Fibroblast of pulmonary artery (primary cell): ENCODE data around the gene ZNF33B.
A peak's percentile ranks its signal among the peaks of the same experiment; 100 is the strongest.

Experiments
- DNase-seq: peaks from one replicate; pipeline ENCODE4 v3.0.0-alpha.2; 2010; ENCODE audit warnings: low read depth
- H3K4me3 ChIP-seq: replicated peaks from 2 replicates; pipeline ENCODE4 v1.5.1; 2011; ENCODE audit warnings: low read depth, mild to moderate bottlenecking, control low read depth, low read length, moderate library complexity
- TF ChIP-seq, protein P1 (sequence below): IDR thresholded peaks from 2 replicates; pipeline ENCODE4 v1.5.1; 2011; ENCODE audit warnings: mild to moderate bottlenecking, control low read depth, low read length, inconsistent platforms; ENCODE audit errors: missing control alignments

The ZNF33B gene

GRCh38 chr10:42618424-42618823 lies 19.9 kb downstream of the ZNF33B start:
- DNase-seq = no peak
- no peak overlapping the region for H3K4me3 ChIP-seq
- TF ChIP-seq, protein P1, sequence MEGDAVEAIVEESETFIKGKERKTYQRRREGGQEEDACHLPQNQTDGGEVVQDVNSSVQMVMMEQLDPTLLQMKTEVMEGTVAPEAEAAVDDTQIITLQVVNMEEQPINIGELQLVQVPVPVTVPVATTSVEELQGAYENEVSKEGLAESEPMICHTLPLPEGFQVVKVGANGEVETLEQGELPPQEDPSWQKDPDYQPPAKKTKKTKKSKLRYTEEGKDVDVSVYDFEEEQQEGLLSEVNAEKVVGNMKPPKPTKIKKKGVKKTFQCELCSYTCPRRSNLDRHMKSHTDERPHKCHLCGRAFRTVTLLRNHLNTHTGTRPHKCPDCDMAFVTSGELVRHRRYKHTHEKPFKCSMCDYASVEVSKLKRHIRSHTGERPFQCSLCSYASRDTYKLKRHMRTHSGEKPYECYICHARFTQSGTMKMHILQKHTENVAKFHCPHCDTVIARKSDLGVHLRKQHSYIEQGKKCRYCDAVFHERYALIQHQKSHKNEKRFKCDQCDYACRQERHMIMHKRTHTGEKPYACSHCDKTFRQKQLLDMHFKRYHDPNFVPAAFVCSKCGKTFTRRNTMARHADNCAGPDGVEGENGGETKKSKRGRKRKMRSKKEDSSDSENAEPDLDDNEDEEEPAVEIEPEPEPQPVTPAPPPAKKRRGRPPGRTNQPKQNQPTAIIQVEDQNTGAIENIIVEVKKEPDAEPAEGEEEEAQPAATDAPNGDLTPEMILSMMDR = no peak

DNA sequence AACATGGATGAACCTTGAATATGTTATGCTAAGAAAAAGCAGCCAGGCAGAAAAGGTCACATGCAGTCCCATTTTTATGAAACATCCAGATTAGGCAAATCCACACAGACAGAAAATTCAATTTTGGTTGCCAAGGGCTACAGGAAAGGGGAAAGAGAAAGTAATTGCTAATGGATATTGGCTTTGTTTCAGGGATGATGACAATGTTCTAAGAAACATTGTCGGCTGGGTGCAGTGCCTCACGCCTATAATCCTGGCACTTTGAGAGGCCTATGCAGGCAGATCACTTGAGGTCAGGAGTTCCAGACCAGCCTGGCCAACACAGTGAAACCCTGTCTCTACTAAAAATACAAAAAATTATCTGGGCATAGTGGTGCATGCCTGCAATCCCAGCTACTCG lies 23.0 kb downstream of the ZNF33B start:
- TF ChIP-seq, protein P1 = no peak
- no peak overlapping the region for H3K4me3 ChIP-seq
- DNase-seq = peak; percentile 8

DNA sequence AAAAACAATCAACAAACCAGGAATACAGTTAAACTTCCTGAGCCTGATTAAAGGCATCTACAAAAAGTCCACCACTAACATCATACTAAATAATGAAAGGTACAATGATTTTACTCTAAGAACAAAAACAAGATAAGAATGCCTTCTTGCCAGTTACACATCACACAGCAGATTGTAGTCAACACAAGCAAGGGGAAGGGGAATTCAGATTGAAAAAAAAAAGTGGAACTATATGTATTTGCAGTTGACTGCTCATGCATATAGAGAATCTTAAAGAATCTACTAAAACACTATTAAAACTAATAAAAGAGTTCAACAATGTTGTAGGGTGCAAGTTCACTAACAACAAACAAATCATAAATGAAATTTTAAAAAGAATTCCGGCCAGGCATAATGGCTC lies 28.5 kb downstream of the ZNF33B start:
- DNase-seq = no peak
- TF ChIP-seq, protein P1 = no peak
- no peak overlapping the region for H3K4me3 ChIP-seq

GRCh38 chr10:42598249-42598873 lies 40.0 kb downstream of the ZNF33B start:
- TF ChIP-seq, protein P1 = no peak
- no peak overlapping the region for H3K4me3 ChIP-seq
- DNase-seq = no peak

- no peak overlapping the region for H3K4me3 ChIP-seq
- TF ChIP-seq, protein P1 = no peak
- DNase-seq = no peak
These were observed 42.2 kb downstream of the ZNF33B start for GRCh38 chr10:42596196-42596595.

DNA sequence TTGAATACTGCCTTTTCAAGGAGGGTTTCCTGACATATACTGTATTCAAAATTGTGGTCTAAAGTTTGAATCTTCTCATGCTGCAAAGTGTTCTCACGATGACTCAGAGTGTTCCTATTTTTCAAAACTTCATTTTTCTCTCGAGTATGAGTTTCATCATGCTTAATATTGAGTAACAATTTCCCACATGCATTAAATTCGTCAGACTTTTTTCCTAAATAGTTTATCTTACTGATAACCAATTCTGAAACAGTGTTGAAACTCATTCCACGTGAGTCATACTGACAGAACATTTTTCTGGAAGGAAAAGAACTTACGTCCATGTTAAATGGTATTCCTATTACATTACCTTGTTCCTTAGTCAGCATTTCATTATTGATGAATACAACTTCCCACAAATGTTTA lies 44.1 kb downstream of the ZNF33B start:
- TF ChIP-seq, protein P1 = no peak
- no peak overlapping the region for H3K4me3 ChIP-seq
- DNase-seq = peak; percentile 90

GRCh38 chr10:42593284-42593683 lies 45.1 kb downstream of the ZNF33B start:
- DNase-seq = no peak
- no peak overlapping the region for H3K4me3 ChIP-seq
- TF ChIP-seq, protein P1 = no peak
